Raji (cell line): Measurements from ENCODE around the gene ESRP2.

Source experiments
- POLR2A ChIP-seq: IDR thresholded peaks from 2 replicates; pipeline ENCODE4 v1.6.1; 2011; ENCODE audit warnings: low read depth, low read length, control low read depth; ENCODE audit not compliant: insufficient read depth

The ESRP2 gene

GRCh38 chr16:68223072-68223471 is 12.9 kb downstream of the ESRP2 start:
- no peak for TF ChIP-seq POLR2A

- no peak for TF ChIP-seq POLR2A
Observed at GRCh38 chr16:68219725-68220351, 16.1 kb downstream of the ESRP2 start.

- no peak for TF ChIP-seq POLR2A
Observed at GRCh38 chr16:68217506-68217905, 18.4 kb downstream of the ESRP2 start.

- no peak for TF ChIP-seq POLR2A
Observed at GRCh38 chr16:68216240-68216639, 19.7 kb downstream of the ESRP2 start.

GRCh38 chr16:68215302-68215701 is 20.6 kb downstream of the ESRP2 start:
- TF ChIP-seq POLR2A = no peak

GRCh38 chr16:68214726-68215125 is 21.2 kb downstream of the ESRP2 start:
- TF ChIP-seq POLR2A = no peak

- TF ChIP-seq POLR2A = no peak
Observed at GRCh38 chr16:68206245-68206644, 29.7 kb downstream of the ESRP2 start.

GRCh38 chr16:68202091-68202519 is 33.8 kb downstream of the ESRP2 start:
- TF ChIP-seq POLR2A = no peak

GRCh38 chr16:68200088-68200783 is 35.7 kb downstream of the ESRP2 start:
- TF ChIP-seq POLR2A = no peak

GRCh38 chr16:68197250-68197649 is 38.7 kb downstream of the ESRP2 start:
- TF ChIP-seq POLR2A = no peak

GRCh38 chr16:68194251-68194650 is 41.7 kb downstream of the ESRP2 start:
- no peak for TF ChIP-seq POLR2A

- no peak for TF ChIP-seq POLR2A
Observed at GRCh38 chr16:68190736-68191510, 45.0 kb downstream of the ESRP2 start.

- no peak for TF ChIP-seq POLR2A
Observed at GRCh38 chr16:68190081-68190480, 45.8 kb downstream of the ESRP2 start.

GRCh38 chr16:68188170-68188569 is 47.8 kb downstream of the ESRP2 start:
- TF ChIP-seq POLR2A = no peak

GRCh38 chr16:68187505-68187904 is 48.4 kb downstream of the ESRP2 start:
- TF ChIP-seq POLR2A = no peak

GRCh38 chr16:68186877-68187276 is 49.0 kb downstream of the ESRP2 start:
- no peak for TF ChIP-seq POLR2A
